IMR-90 (cell line): ENCODE results near the gene SUPT3H. TPM values are rescaled to one million over a fixed set of nuclear protein-coding genes. Genes with fewer than 3 reads are reported as not detected.

Source experiments
- ATAC-seq: fragments of 200-7000 bp; cut with Tn5 transposase; 2 replicates; pipeline ENCODE4 v1.9.1; 2020; ENCODE audit warnings: low read depth, mild to moderate bottlenecking, moderate library complexity
- BruUV-seq: library from RNA; stranded (reverse); fragments of 400-500 nt; replicated peaks from 2 replicates; lab custom pipeline; 2021; lab: Mats Ljungman, UMichigan
- CTCF ChIA-PET: fragments of 300-600 bp; formaldehyde crosslinking; extraction: SDS; loops from one replicate; lab custom pipeline; 2021; ENCODE audit warnings: antibody characterized with exemption; lab: Yijun Ruan, JAX
- POLR2A ChIA-PET: fragments of 300-600 bp; sonication (Branson Sonifier 250); formaldehyde crosslinking; loops from one replicate; lab custom pipeline; 2022; ENCODE audit warnings: antibody characterized with exemption; ENCODE audit not compliant: unreplicated experiment; lab: Charles Lee
- DNase-seq: peaks from one replicate; pipeline ENCODE4 v3.0.0; 2013
- H2AFZ ChIP-seq: replicated peaks from 2 replicates; pipeline ENCODE3; 2013; ENCODE audit warnings: low read length, mild to moderate bottlenecking; ENCODE audit not compliant: poor library complexity
- H2AK5ac ChIP-seq: 2 replicates; pipeline ENCODE4 v1.6.1; 2013; ENCODE audit warnings: low read depth, low read length, inconsistent platforms
- H2AK9ac ChIP-seq: replicated peaks from 2 replicates; pipeline ENCODE3; 2013; ENCODE audit warnings: mild to moderate bottlenecking, low read depth, low read length, moderate library complexity; ENCODE audit not compliant: poor library complexity
- H2BK120ac ChIP-seq: 2 replicates; pipeline ENCODE4 v1.6.1; 2013; ENCODE audit warnings: low read depth, low read length, inconsistent platforms
- H2BK15ac ChIP-seq: 3 replicates; pipeline ENCODE4 v1.6.1; 2013; ENCODE audit warnings: low read depth, low read length, inconsistent platforms
- H2BK20ac ChIP-seq: 2 replicates; pipeline ENCODE4 v1.6.1; 2013; ENCODE audit warnings: low read depth, mild to moderate bottlenecking, inconsistent platforms, low read length, moderate library complexity
- H2BK5ac ChIP-seq: 2 replicates; pipeline ENCODE4 v1.6.1; 2013; ENCODE audit warnings: mild to moderate bottlenecking, low read depth, low read length, inconsistent platforms; ENCODE audit not compliant: poor library complexity, severe bottlenecking
- H3K14ac ChIP-seq: replicated peaks from 2 replicates; pipeline ENCODE4 v1.6.1; 2013; ENCODE audit warnings: low read depth, low read length, inconsistent platforms
- H3K18ac ChIP-seq: 2 replicates; pipeline ENCODE4 v1.6.1; 2013; ENCODE audit warnings: low read depth, low read length, control low read depth
- H3K23ac ChIP-seq: 2 replicates; pipeline ENCODE4 v1.6.1; 2013; ENCODE audit warnings: low read depth, low read length, inconsistent platforms
- H3K27ac ChIP-seq: 2 replicates; pipeline ENCODE4 v1.5.1; 2013; ENCODE audit warnings: mild to moderate bottlenecking, control low read depth, low read length; ENCODE audit not compliant: insufficient read depth
- H3K27me3 ChIP-seq: 2 replicates; pipeline ENCODE4 v1.6.1; 2013; ENCODE audit warnings: low read length; ENCODE audit not compliant: control insufficient read depth, insufficient read depth
- H3K36me3 ChIP-seq: 2 replicates; pipeline ENCODE4 v1.6.1; 2013; ENCODE audit warnings: low read length, mixed read lengths; ENCODE audit not compliant: control insufficient read depth, insufficient read depth
- H3K4ac ChIP-seq: 2 replicates; pipeline ENCODE4 v1.6.1; 2013; ENCODE audit warnings: low read depth, low read length, inconsistent platforms
- H3K4me1 ChIP-seq: 2 replicates; pipeline ENCODE4 v1.6.1; 2013; ENCODE audit warnings: low read length, mixed read lengths; ENCODE audit not compliant: control insufficient read depth, insufficient read depth
- H3K4me2 ChIP-seq: 2 replicates; pipeline ENCODE4 v1.6.1; 2013; ENCODE audit warnings: low read depth, mild to moderate bottlenecking, control low read depth, low read length, moderate library complexity
- H3K4me3 ChIP-seq: 2 replicates; pipeline ENCODE4 v1.5.1; 2013; ENCODE audit warnings: low read depth, mild to moderate bottlenecking, control low read depth, low read length, moderate library complexity; ENCODE audit not compliant: insufficient read depth
- H3K56ac ChIP-seq: 2 replicates; pipeline ENCODE4 v1.6.1; 2013; ENCODE audit warnings: low read length, inconsistent platforms; ENCODE audit not compliant: insufficient read depth; ENCODE audit errors: extremely low read depth
- H3K79me1 ChIP-seq, 2 experiments: 2 replicates each; pipeline ENCODE4 v1.6.1; 2013; ENCODE audit warnings: low read length in 2 of 2, inconsistent platforms in 1 of 2, low read depth in 1 of 2
- H3K9ac ChIP-seq: 2 replicates; pipeline ENCODE4 v1.6.1; 2013; ENCODE audit warnings: low read depth, low read length, control low read depth
- H3K9me1 ChIP-seq: 2 replicates; pipeline ENCODE4 v1.6.1; 2013; ENCODE audit warnings: low read length, inconsistent platforms; ENCODE audit not compliant: insufficient read depth
- H3K9me3 ChIP-seq: 2 replicates; pipeline ENCODE4 v1.6.1; 2013; ENCODE audit warnings: low read length; ENCODE audit not compliant: control insufficient read depth, insufficient read depth
- H4K20me1 ChIP-seq: 2 replicates; pipeline ENCODE4 v1.6.1; 2013; ENCODE audit warnings: low read length, inconsistent platforms; ENCODE audit not compliant: insufficient read depth
- H4K5ac ChIP-seq: 2 replicates; pipeline ENCODE4 v1.6.1; 2013; ENCODE audit warnings: mild to moderate bottlenecking, low read depth, low read length, control low read depth
- H4K8ac ChIP-seq, 2 experiments: 2 replicates each; pipeline ENCODE4 v1.6.1; 2013; ENCODE audit warnings: low read depth in 2 of 2, low read length in 2 of 2, control low read depth in 1 of 2, inconsistent platforms in 1 of 2
- H4K91ac ChIP-seq: 2 replicates; pipeline ENCODE4 v1.6.1; 2013; ENCODE audit warnings: low read depth, low read length, inconsistent platforms; ENCODE audit not compliant: insufficient read depth
- BHLHE40 ChIP-seq: fragments of 150-350 bp; IDR thresholded peaks from 2 replicates; pipeline ENCODE4 v1.6.1; 2016; ENCODE audit warnings: mild to moderate bottlenecking, low read depth, low read length
- CEBPB ChIP-seq: IDR thresholded peaks from 2 replicates; pipeline ENCODE4 v1.6.1; 2012; ENCODE audit warnings: low read depth, low read length, improper control_type of control experiment
- CHD1 ChIP-seq: IDR thresholded peaks from 2 replicates; pipeline ENCODE4 v1.6.1; 2012; ENCODE audit warnings: low read depth, low read length, improper control_type of control experiment
- MAFK ChIP-seq: IDR thresholded peaks from 2 replicates; pipeline ENCODE4 v1.6.1; 2012; ENCODE audit warnings: low read depth, low read length, improper control_type of control experiment
- MAZ ChIP-seq: IDR thresholded peaks from 2 replicates; pipeline ENCODE4 v1.6.1; 2012; ENCODE audit warnings: low read depth, mild to moderate bottlenecking, low read length, improper control_type of control experiment, moderate library complexity, borderline replicate concordance
- POLR2A ChIP-seq: IDR thresholded peaks from 2 replicates; pipeline ENCODE4 v1.6.1; 2012; ENCODE audit warnings: mild to moderate bottlenecking, low read depth, low read length
- RFX5 ChIP-seq: IDR thresholded peaks from 2 replicates; pipeline ENCODE4 v1.8.0; 2012; ENCODE audit warnings: low read depth, mild to moderate bottlenecking, low read length, moderate library complexity
- SMC3 ChIP-seq: fragments of 150-350 bp; IDR thresholded peaks from 2 replicates; pipeline ENCODE4 v1.6.1; 2016; ENCODE audit warnings: low read depth, mild to moderate bottlenecking, antibody characterized with exemption, low read length, moderate library complexity
- WGBS, 2 experiments: methylation state at CpG; one replicate each; pipeline versions ENCODE4 v1.1.5 to v1.1.7; 2013; ENCODE audit warnings: missing lambda C conversion rate in 2 of 2; ENCODE audit not compliant: insufficient read length in 1 of 2; ENCODE audit errors: extremely low coverage in 2 of 2; 5-methylcytosine and 5-hydroxymethylcytosine counted together
- dilution Hi-C: fragments of 300-500 bp; cut with HindIII; formaldehyde crosslinking; loops from one replicate; pipeline ENCODE4 v1.14.3; 2018; ENCODE audit warnings: low sequenced_read_pairs; ENCODE audit not compliant: unreplicated experiment
- in situ Hi-C: fragments of 300-500 bp; cut with MboI; formaldehyde crosslinking; loops from 3 replicates; pipeline ENCODE4 v1.14.3; 2019; ENCODE audit warnings: low sequenced_read_pairs, inconsistent platforms, mixed read lengths
- intact Hi-C: fragments of 100-400 bp; cut with micrococcal nuclease; formaldehyde crosslinking; loops from 2 replicates; pipeline ENCODE4 v1.10.0; 2022
- polyA plus RNA-seq, 3 experiments: library from polyadenylated mRNA; depleted of rRNA; stranded (reverse); fragments of >200 nt; gene quantifications; 2 replicates each; pipeline ENCODE4 v1.2.3, GENCODE V29; 2012; ENCODE audit warnings: low replicate concordance in 1 of 3
- total RNA-seq: library from RNA; depleted of rRNA; stranded (reverse); fragments of >200 nt; gene quantifications from 2 replicates; pipeline ENCODE4 v1.2.3, GENCODE V29; 2012
- TF ChIP-seq, protein P1 (sequence below): fragments of 150-350 bp; IDR thresholded peaks from 2 replicates; pipeline ENCODE4 v1.6.1; 2017; ENCODE audit warnings: mild to moderate bottlenecking, antibody characterized with exemption, low read length, low read depth

The SUPT3H gene
- total and polyA plus RNA-seq, 2 of the 4 experiments (the other 2 are of a cell fraction), result 4.5 to 5.0 TPM

DNA sequence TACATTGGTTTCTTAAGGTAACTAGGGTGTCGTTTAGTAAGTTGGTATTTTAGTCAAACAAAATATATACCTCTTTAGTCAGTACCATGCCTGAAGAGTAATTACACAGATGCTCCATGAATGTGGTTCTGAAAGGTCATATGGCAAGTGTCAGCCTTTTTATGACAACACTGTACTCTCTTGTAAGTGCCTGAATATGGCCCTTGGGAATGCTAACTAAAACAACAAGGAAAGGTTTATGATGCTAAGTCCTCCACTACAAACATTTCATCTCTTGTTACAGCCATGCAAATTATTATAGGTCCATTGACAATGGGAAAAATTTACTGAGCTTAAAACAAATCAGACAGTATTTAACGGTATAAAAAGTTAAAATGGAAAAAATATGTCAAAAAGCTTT lies 39.0 kb upstream of the SUPT3H start:
- CTCF ChIA-PET, result interaction anchor here (2.0 kb wide), 1 partner anchor 761 kb away, joined by 4 read pairs; no protein-coding TSS in a partner anchor

More for the DNA sequence above, 39.0 kb upstream of the SUPT3H start:
- no peak for DNase-seq
- H3K36me3 ChIP-seq, result no peaks in the 10 kb centered on the region
- no peak overlapping the region for H2BK15ac ChIP-seq
- no peak overlapping the region for H3K27ac ChIP-seq
- H4K5ac ChIP-seq, result no peak overlapping the region
- no peak overlapping the region for H2AFZ ChIP-seq
- H3K9me1 ChIP-seq, result no peaks in the 10 kb centered on the region
- H3K9ac ChIP-seq, result no peak overlapping the region
- no peak overlapping the region for H2BK5ac ChIP-seq
- H3K56ac ChIP-seq, result no peak overlapping the region
- ATAC-seq, result no peak
- H3K4me1 ChIP-seq, result peaks cover 6% of the 10 kb centered on the region
- no peak overlapping the region for H4K8ac ChIP-seq
- no peak overlapping the region for H2BK20ac ChIP-seq
- H2AK9ac ChIP-seq, result no peak overlapping the region
- WGBS, 2 experiments, result no CpG with 5 or more reads among the region's 2 CpGs
- POLR2A ChIA-PET, result no interaction called here
- no TSS peak for BruUV-seq
- in situ Hi-C loops, result loop anchor here (25.0 kb wide), 1 partner anchor 496 kb away; no protein-coding TSS in a partner anchor
- no peak overlapping the region for H2BK120ac ChIP-seq
- no peak overlapping the region for H3K14ac ChIP-seq
- H3K79me1 ChIP-seq, result peaks cover 4 to 5% of the 10 kb centered on the region in 2 experiments; a peak in 1 of 4 replicates
- H3K18ac ChIP-seq, result no peak overlapping the region
- H3K4me3 ChIP-seq, result no peak overlapping the region
- H3K23ac ChIP-seq, result no peak overlapping the region
- H3K27me3 ChIP-seq, result no peaks in the 10 kb centered on the region
- no peak overlapping the region for H4K91ac ChIP-seq
- intact Hi-C loops, result no loop called here
- H3K9me3 ChIP-seq, result no peaks in the 10 kb centered on the region
- dilution Hi-C loops, result no loop called here
- H3K4ac ChIP-seq, result no peak overlapping the region
- H4K20me1 ChIP-seq, result no peaks in the 10 kb centered on the region
- H3K4me2 ChIP-seq, result no peak overlapping the region
- no peak overlapping the region for H2AK5ac ChIP-seq
- TF ChIP-seq POLR2A (no peak), MAZ (no peak), CHD1 (no peak), RFX5 (no peak), BHLHE40 (no peak), SMC3 (no peak), MAFK (no peak), CEBPB (no peak)
- TF ChIP-seq, protein P1, sequence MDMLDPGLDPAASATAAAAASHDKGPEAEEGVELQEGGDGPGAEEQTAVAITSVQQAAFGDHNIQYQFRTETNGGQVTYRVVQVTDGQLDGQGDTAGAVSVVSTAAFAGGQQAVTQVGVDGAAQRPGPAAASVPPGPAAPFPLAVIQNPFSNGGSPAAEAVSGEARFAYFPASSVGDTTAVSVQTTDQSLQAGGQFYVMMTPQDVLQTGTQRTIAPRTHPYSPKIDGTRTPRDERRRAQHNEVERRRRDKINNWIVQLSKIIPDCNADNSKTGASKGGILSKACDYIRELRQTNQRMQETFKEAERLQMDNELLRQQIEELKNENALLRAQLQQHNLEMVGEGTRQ, result no peak
